Activated naive CD4-positive, alpha-beta T cell treated with Interleukin-2 at 50 U/mL for 16 hours (primary cell): ENCODE measurements around the gene HDHD3.

ENCODE experiments used
- DNase-seq: peaks from one replicate; pipeline ENCODE4 v3.0.0-alpha.2; 2020

HDHD3 gene

DNA sequence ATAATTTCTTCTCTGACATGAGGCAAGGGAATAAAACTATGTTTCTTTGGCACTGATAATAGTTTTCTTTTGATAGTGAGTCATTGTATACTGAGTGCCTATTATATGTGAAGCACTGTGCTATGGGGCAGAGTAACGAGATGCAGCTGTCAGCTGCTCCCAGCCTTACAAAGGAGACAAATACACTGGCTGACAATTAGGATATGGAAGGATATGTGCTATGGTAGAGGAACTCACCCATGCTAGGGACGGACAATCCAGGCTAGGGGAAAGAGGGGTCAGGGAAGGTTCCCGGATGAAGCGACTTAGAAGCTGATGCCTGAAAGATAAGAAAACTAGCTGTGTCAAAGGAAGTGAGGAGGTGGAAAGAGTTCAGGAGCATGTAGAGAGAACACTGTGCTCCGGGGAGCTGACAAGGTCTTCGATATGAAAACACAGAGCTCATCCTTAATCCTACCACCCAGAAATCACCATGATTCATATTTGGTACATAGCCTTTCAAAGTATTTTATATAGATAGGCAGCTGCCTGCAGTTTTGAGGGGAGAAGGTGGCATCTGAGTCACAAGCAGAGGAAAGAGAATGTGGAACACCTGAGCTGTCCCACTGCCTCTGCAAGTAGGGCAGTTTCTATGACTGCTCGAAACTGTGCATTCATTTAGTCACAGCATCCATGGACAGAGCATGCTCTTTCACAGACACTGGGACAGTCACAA lies 15.3 kb downstream of the HDHD3 start:
- DNase-seq = peak; percentile 35

DNA sequence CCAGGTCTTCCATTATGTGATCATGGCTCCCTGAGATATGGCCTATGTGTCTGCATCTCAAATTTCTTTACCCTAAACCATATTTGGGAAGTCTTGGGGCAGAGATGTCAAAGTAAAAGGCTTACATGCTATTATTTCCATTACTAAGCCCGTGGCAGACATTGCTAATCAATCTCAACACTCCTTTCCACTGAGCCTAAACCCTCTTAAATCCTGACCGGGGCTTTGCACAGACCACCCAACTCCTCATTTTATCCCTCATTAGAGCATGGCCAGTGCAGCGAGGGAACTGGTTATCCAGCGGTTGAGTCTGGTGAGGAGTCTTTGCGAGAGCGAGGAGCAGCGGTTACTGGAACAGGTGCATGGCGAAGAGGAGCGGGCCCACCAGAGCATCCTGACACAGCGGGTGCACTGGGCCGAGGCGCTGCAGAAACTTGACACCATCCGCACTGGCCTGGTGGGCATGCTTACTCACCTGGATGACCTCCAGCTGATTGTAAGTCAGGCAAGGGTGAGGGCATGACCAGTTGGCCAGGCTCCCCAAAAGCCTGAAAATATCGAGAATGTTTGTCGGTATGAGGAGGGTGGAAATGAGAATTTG lies 16.4 kb downstream of the HDHD3 start:
- no peak for DNase-seq

DNA sequence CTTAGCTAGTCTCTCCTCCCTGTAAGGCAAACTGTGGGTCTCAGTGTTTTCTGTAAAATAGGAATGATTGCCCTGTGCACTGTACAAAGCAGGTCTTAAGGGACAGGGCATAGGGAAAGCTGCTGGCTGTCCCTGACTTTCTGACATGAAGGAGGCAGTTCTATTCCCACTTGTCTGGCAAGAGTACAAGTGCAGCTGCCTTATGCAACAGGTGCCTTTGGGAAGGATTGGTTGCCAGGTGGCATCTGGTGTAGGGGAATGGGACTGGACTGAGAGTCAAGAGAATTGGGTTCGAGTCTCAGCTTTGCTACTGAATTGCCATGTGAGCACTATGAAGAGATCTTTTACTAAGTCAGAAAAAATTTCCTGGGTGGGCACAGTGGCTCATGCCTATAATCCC lies 17.4 kb downstream of the HDHD3 start:
- no peak for DNase-seq

DNA sequence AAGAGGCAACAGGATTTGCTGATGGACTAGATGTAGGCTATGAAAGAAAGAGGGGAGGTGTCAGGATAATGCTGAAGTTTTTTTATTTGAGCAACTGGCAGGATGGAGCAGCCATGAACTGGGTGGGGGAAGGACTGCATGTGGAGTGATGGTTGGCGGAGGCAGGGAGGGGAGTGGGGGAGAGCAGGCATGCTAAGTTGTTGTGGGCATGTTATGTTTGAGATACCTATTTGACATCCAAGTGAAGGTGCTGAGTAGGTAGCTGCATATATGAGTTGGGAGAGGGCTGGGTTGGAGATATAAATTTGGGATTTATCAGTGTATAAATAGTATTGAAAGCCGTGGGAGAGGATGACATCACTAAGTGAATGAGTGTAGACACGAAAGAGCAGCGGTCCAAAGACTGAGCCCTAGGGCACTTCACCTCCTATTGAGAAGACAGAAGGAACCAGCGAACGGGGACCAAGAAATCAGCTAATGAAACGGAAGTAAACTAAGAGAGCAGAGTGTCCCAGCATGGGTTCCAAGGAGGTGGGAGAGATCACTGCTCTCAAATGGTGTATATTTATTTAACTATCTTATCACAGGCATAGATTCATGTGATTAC lies 20.0 kb downstream of the HDHD3 start:
- no peak for DNase-seq

DNA sequence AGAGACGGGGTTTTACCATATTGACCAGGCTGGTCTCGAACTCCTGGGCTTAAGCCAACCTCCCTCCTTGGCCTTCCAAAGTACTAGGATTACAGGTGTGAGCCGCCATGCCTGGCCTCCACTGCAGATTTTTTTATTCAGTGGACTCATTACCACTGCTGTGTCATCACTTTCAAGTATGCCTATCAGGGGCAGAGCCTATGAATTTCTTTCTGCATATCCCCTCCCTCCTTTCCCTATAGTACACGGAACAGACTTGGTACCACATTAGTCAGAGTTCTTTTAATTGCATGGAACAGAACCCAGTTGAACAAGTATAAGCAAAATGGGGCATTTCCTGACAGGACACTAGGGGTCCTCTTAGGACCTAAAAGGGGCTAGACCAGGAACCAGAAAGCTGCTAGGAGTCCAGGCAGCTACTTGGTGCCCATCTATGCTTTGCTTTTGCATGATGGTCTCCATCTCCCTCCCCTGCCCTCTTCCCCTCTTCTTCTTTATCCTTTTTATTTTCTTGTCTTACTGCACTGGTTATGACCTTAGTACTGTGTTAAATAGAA lies 21.7 kb downstream of the HDHD3 start:
- DNase-seq = no peak

DNA sequence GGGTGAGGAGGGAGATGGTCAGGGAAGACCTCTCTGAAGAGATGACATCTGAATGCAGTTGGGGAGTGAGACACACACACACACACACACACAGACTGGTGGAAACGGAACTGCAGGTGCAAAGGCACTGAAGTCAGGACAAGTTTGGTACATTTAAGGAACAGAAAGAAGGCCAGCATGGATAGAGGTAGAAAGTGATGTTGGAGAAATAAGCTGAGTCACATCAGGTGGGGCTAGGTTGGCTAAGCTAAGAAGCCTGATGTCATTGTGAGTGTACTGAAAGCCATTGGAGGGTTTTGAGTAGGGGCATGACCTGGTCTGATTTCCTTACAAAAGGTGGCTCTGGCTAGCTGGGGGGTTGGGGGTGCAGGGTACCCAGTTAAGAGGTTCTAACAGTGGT lies 24.4 kb downstream of the HDHD3 start:
- no peak for DNase-seq

DNA sequence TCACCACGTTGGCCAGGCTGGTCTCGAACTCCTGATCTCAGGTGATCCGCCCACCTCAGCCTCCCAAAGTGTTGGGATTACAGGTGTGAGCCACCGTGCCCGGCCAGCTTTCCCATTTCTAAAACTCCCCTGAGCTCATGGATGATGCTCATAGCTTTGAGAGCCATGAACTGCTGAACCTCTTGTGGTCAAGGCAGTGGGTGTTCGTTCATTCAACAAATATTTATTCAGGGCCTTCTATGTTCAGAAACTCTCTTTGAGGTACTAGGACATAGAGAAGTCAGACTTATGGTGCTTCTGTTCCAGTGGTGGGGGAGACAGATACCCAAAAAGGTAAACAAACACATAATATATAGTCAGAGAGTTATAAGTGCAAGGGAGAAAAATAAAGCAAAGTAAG lies 24.8 kb downstream of the HDHD3 start:
- no peak for DNase-seq

DNA sequence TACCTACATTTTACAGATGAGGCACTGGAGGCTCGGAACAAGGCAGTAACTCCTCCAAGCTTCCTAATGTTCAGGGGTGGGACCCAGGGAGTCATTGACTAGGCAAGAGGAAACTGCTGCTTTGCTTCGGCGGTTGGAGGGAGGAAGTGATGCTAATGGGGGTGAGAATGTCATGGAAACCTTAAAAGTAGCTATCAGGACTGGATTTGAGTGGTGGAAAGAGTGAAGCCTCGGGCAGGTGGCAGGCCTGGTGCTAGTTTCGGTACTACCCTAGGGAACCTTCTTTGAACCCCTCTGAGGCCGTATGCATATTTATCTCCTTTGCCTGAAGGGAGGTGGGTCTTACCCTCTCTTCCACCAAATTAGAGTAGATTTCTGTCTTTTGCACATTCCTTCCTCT lies 25.8 kb downstream of the HDHD3 start:
- peak; percentile 18 for DNase-seq

DNA sequence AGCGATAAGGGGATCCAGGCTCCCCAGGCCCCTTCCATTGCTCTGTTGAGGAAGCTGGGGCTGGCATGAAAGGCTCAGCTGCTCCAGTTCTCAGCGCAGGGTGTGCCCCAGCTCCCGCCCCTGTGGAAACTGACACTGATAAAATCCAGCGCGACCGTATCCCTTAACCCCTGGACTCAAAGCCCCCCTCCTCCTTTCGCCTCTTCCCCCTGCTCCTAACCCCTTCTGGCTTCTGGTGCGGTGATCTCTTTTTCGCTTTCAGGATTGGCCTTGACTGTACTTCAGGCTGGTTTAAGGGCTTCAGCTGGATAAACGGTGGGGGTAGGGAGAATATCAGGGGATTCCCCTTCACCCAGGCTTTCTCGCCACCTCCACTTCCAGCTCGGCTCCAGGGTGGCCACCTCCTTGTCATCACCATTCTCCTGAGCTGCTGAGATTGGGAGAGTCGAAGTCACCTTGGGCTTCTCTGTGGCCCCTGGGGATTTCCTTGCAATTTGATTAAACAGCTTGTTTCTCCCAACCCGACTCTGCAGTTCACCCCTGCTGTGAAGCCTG lies 26.6 kb downstream of the HDHD3 start:
- no peak for DNase-seq

DNA sequence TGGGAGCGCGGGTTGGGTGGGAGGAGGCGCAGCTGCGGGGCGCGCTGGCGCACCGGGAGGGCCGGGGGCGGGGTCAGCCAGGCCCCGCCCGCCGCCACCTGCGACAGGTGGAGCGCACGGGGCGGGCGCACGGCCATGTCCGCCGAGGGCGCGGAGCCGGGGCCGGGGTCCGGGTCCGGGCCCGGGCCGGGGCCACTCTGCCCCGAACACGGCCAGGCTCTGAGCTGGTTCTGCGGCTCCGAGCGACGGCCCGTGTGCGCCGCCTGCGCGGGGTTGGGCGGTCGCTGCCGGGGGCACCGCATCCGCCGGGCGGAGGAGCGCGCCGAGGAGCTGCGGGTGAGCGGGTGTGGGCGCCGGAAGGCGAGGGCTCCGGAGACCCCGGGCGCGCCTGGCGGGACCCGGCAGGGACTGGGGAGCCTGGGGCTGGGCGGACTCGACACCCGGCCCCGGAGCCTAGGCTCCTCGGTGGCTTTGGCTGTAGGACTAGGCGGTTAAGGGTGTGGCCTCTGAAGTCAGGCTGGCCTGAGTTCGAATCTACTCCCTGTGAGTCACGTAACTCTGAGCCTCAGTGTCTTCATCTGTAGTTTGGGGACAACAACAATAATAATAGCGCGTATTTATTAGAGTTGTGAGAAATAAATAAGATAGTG lies 27.2 kb downstream of the HDHD3 start, which contains the start of gene BSPRY:
BSPRY (plus strand) TSS at position 97 of the 650 bp plus-strand sequence; CDS start at position 136, 39 bp downstream.
- peak; percentile 15 for DNase-seq

DNA sequence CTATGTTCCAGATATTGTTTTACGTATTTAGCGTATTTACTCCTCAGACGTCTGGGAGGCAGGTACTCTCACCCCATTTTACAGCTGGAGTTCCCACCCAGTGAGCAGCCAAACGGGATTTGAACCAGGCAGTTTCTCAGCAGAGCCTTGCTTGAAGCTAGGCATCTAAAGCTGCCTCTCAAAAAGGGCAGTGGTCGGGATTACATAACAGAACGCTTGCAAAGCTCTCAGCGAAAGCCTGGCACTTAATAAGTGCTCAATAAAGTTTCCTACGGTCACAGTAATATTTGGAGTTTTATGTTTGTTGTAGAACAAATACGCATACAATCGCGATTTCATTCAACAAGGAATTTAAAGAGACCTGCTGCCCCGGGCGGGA lies 27.7 kb downstream of the HDHD3 start:
- DNase-seq = no peak

DNA sequence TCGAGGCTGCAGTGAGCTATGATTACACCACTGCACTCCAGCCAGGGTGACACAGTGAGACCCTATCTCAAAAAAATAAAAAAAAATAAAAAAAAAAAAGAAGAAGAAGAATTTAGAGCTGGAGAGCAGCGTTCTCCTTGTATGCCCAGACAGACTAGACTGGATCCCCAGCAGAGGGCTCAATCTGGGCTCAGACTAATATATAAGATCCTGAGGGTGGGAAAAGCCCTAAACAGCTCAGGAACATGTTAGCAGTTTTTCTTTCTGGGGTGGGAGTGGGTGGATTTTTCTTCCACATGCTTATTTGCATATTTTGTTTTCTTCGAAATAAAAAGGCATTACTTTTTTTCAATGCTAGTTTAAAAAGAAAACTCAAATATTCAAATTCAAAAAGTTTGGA lies 28.3 kb downstream of the HDHD3 start:
- DNase-seq = no peak

DNA sequence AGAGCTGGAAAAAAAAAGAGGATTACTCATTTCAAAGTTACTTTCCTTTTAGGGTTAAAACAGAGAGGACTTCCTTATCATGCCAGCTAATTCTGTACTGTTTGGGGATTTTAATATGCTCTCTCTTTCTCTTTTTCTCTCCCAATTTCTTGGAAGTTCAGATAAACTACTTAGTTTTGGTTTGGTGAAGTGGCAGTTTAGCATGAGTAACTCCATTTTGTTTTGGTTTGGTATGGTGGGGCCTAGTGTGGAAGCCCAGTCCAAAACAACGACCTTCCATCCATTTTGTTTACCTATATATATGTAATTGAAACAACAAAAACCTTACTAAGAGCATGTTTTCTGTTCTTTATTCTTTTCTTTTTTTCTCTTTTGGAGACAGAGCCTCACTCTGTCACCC lies 31.1 kb downstream of the HDHD3 start:
- DNase-seq = no peak

DNA sequence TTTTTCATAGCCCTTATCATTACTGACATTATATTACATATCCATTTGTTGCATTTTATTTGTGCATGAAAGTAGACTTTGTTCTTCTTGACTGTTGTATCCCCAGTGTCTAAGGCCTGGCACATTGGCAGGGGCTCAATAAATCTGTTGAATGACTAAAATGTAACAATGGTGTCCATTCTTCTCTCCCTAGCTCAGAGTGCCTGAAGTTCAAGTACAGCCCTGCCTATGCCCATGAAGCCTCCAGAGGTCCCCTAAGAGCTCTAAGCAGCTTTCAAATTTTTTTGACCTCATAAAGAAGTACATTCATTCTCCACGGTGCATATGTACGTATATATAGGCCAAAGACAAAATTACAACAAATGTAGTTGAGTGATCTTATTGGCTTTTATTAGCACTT lies 31.6 kb downstream of the HDHD3 start:
- no peak for DNase-seq

DNA sequence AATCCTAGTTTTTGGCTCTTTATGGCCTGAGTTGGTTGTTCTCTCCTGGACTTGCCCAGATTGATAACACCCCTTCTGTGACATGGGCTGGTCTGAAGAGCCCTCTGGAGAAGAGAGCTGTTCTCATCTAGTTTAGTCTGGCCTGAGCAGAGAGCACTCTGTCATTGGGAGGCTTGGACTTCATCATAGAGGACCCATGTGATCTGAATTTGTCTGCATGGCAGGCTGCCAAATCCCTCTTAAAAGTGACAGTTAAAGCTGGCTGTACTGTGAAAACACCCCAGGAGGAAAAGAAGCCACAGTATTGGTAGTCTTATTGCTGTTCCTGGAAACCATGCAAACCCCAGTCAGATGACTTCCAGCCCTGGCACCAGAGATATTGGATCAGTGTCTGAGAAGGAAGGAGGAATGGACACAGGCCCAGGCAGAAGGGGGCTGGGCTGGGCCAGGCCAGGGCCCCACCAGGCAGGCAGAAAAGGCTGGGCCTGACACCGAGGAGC lies 33.0 kb downstream of the HDHD3 start:
- DNase-seq = no peak

DNA sequence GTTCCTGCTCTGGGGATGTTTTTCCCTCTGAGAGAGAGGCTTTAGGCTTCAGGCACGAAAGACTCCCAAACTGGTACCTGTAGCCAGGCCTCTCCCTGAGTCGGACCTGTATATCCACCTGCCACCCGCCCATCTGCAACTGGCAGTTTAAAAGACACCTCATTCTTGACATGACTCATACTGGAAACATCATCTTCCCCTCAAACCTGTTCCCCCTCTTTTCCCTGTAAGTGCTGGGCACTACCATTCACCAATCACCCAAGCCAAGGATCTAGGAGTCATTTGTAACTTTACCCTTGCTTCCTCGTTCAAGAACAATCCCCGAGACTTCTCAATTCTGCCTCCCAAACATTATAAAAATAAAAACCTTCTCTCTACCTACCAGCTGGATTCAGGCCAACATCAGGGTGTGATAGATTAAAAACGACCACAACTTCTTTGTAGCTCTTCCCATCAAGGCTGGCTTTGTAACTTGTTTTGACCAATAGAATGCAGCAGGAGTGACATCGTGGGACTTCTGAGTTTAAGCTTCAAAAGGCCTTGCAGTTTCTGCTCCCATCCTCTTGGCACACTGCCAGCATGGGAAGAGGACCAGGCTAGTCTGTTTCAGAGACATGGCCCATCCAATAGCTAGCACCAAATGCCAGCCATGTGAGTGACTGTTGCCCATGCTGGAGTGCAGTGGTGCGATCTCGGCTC lies 34.9 kb downstream of the HDHD3 start:
- DNase-seq = no peak

DNA sequence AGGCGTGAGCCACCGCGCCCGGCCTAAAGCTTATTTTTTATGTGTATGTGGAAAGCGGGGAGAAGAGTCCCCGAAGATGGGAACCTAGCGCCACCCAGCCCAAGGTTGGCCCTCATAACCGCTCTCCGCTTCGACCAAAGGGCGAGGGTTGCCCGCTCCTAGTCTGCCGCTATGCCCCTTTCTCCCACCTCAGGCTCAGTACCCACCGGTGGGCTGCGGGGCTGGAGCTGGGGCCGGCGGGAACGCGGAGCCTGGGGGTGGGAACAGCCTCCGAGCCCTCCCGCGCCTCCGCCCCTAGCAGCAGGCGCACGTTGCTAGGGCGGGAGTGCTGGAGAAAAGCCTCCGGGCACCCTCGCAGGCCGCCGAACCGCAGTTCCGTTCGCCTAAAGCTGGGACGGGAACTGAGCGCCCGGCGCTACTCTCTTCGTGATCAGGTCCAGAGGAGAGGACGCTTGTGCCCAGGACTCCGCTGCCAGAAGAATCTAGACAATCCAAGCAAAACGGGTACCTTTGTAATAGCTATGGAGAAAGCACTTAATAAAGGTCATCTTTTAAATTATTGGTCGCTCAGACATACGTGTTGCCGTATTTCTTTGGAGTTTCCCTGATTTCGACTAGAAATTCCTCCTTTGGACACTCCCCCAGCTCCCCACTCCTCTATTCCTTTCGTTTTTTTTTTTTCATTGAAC lies 36.6 kb downstream of the HDHD3 start, which contains the start of gene WDR31:
WDR31 (minus strand) TSS at position 265 of the 689 bp plus-strand sequence. CDS start 8,253 bp downstream, outside the sequence.
- peak; percentile 85 for DNase-seq

DNA sequence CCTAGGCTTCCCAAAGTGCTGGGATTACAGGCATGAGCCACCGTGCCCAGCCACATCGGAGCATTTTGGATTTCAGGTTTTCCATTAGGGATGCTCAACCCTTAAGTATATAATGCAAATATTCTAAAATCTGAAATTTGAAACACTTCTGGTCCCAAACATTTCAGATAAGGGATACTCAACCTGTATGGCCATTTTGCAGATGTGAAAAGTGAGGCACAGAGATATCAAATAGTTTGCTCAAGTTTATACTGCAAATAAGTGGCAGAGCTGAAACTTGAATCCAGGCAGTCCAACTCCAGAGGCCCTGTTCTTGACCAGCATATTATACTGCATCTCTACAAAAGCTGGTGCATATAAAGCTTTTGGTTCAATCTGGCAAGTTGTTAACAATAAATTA lies 39.1 kb downstream of the HDHD3 start:
- no peak for DNase-seq

DNA sequence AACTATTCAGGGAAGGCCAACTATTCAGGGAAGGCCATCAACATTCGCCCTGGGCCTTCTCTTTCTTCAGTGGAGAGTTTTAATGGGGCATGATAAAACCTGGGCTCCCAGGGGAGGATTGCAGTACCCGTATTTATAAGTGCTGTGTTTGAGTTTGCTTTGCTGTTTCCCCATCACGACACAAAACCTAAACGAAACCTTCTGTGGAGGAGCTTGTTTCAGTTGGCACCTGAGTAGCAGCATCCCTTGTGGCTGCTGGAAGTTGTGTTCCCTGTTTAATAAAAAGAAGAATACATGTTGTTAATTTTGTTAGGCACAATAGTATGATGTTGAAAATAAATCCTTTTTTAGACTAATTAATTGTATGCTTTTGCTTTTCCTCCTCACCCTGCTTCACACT lies 45.0 kb downstream of the HDHD3 start:
- DNase-seq = no peak

DNA sequence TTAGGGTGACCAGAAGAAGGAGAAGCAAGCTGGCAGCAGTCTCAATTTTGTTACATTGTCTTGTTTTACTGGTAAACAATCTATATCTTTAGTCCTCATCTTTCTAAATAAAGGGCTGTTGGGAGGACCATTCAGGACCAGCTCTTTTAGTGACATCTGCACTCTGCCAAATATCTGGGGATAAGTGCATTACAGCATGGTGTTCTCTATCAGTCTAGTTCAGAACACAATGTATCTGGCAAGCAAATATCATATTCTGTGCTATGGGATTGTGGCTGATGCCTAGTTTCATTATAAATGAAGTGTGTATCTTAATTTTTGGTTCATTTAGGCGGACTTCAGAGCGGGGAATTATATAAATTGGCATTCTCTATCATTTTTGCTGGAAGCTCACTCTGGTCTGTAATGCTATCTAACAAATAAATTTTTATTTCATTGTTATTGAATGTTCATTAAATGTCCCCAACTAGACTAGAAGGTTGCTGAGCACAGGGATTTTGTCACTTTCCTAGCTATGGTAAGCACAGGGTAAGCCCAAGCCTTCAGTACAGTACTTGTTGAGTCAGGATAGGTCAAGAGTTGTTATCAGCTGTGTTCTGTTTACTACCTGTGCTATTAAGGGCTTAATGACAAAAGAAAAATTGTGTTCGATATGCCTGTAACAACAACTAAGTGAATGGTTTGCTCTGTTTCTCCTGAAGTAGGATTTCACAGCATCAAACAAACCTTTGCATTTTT lies 48.6 kb downstream of the HDHD3 start:
- DNase-seq = no peak

DNA sequence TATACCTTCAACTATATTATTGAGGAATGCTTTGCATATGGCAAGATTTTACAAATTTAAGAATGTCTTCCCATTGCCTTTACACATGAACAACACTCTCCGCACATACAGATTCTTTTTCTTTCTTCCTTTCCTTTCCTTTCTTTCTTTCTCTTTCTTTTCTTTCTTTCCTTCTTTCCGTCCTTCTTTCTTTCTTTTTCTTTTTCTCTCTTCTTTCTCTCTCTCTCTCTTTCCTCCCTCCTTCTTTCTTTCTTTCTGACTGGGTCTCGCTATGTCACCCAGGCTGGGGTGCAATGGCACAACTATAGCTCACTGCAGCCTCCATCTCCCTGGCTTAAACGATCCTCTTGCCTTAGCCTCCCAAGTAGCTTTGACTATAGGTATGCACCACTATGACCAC lies 50.6 kb downstream of the HDHD3 start:
- DNase-seq = no peak
